Endodermal cell (in vitro differentiated cells): ENCODE data around the gene ACSL3. TPM values are rescaled to one million over a fixed set of nuclear protein-coding genes. Genes with fewer than 3 reads are reported as not detected.

ENCODE experiments used
- DNase-seq: peaks from one replicate; pipeline ENCODE4 v3.0.0-alpha.2; 2017
- H3K27ac ChIP-seq: 2 replicates; pipeline ENCODE4 v1.5.1; 2013; ENCODE audit warnings: mild to moderate bottlenecking, low read depth, low read length, moderate library complexity
- H3K27me3 ChIP-seq: 2 replicates; pipeline ENCODE4 v1.6.1; 2013; ENCODE audit warnings: mild to moderate bottlenecking, low read length, moderate library complexity; ENCODE audit not compliant: insufficient read depth, control insufficient read depth, poor library complexity, severe bottlenecking
- H3K36me3 ChIP-seq: 2 replicates; pipeline ENCODE4 v1.7.0; 2013; ENCODE audit warnings: mild to moderate bottlenecking, low read length, moderate library complexity; ENCODE audit not compliant: control insufficient read depth, insufficient read depth
- H3K4me1 ChIP-seq: one replicate; pipeline ENCODE4 v1.7.0; 2013; ENCODE audit warnings: low read length; ENCODE audit not compliant: control insufficient read depth, insufficient read depth
- H3K4me3 ChIP-seq: 2 replicates; pipeline ENCODE4 v1.5.1; 2013; ENCODE audit warnings: mild to moderate bottlenecking, low read length, moderate library complexity
- H3K9ac ChIP-seq: 2 replicates; pipeline ENCODE4 v1.6.1; 2013; ENCODE audit warnings: mild to moderate bottlenecking, low read length, moderate library complexity; ENCODE audit not compliant: poor library complexity, severe bottlenecking; ENCODE audit errors: extremely low read depth
- H3K9me3 ChIP-seq: 2 replicates; pipeline ENCODE4 v1.6.1; 2013; ENCODE audit warnings: mild to moderate bottlenecking, low read length, moderate library complexity; ENCODE audit not compliant: control insufficient read depth
- H3K27ac Mint-ChIP-seq: 2 replicates; pipeline ENCODE4 v1.8.0; 2020; ENCODE audit warnings: mixed read lengths
- H3K27me3 Mint-ChIP-seq: 2 replicates; pipeline ENCODE4 v1.8.0; 2021; ENCODE audit warnings: mild to moderate bottlenecking, mixed read lengths; ENCODE audit not compliant: insufficient read depth
- H3K36me3 Mint-ChIP-seq: 2 replicates; pipeline ENCODE4 v1.8.0; 2020; ENCODE audit warnings: low read depth, mixed read lengths
- H3K4me1 Mint-ChIP-seq: 2 replicates; pipeline ENCODE4 v1.8.0; 2020; ENCODE audit warnings: mixed read lengths
- H3K4me3 Mint-ChIP-seq: 2 replicates; pipeline ENCODE4 v1.8.0; 2020; ENCODE audit warnings: mild to moderate bottlenecking, moderate library complexity, mixed read lengths
- H3K9me3 Mint-ChIP-seq: 2 replicates; pipeline ENCODE4 v1.8.0; 2020; ENCODE audit warnings: mild to moderate bottlenecking, mixed read lengths
- CTCF ChIP-seq: fragments of 200-600 bp; sonication (generic); conservative IDR thresholded peaks from 2 replicates; pipeline ENCODE4 v1.5.0; 2021; ENCODE audit warnings: antibody characterized with exemption, mild to moderate bottlenecking
- WGBS, 2 experiments: methylation state at CpG; one replicate each; pipeline versions ENCODE4 v1.1.5 to v1.1.7; 2013; ENCODE audit warnings: missing lambda C conversion rate in 2 of 2, mixed read lengths in 1 of 2; ENCODE audit not compliant: insufficient coverage in 1 of 2, insufficient read length in 1 of 2; 5-methylcytosine and 5-hydroxymethylcytosine counted together
- total RNA-seq, 2 donors: library from RNA; stranded (reverse); fragmentation: NEBNext Ultra II Directional in 1 of 2; extraction: Animal tissue kit (Norgen Biotek cat#: 25700) in 1 of 2; gene quantifications; 2 replicates in 1 of 2; 3 replicates in 1 of 2; pipeline ENCODE4 v1.2.1, GENCODE V29; 2021

Gene ACSL3
- total RNA-seq, 2 donors from 2014 or later: 65.2 to 65.7 TPM

DNA sequence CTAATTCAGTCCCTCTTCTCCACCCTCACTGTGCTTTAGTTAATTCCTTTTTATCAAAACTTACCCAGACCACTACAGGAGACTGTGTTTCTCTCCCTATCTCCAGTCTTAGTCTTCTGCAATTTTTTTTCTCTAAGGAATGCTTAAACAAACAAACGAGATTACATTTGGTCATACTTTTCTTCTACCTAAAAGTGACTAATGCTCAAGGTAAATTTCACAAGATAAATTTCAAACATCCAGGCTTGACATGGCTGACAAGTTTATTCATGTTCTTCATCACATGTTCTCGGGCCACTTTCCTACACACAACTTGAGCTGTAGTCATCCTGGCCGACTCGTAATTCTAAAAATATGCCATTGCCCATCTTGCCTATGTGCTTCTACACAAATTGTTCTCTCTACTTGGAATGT, 23.2 kb upstream of the ACSL3 start:
- no peaks in the 10 kb centered on the region for H3K9me3 ChIP-seq
- no peaks in the 10 kb centered on the region for H3K4me1 ChIP-seq
- H3K36me3 ChIP-seq: no peaks in the 10 kb centered on the region
- H3K4me3 ChIP-seq: no peak overlapping the region
- Mint-ChIP-seq H3K27ac (no peak overlapping the region), H3K27me3 (no peaks in the 10 kb centered on the region), H3K36me3 (no peaks in the 10 kb centered on the region), H3K4me1 (peaks cover 3% of the 10 kb centered on the region), H3K9me3 (no peaks in the 10 kb centered on the region), H3K4me3 (no peak overlapping the region)
- H3K27me3 ChIP-seq: peaks cover 5% of the 10 kb centered on the region
- no peak for TF ChIP-seq CTCF
- no peak for DNase-seq
- WGBS, 2 experiments: 75 to 81% methylated on average over 4 of the region's 4 CpGs
- no peak overlapping the region for H3K27ac ChIP-seq
- H3K9ac ChIP-seq: no peak overlapping the region

DNA sequence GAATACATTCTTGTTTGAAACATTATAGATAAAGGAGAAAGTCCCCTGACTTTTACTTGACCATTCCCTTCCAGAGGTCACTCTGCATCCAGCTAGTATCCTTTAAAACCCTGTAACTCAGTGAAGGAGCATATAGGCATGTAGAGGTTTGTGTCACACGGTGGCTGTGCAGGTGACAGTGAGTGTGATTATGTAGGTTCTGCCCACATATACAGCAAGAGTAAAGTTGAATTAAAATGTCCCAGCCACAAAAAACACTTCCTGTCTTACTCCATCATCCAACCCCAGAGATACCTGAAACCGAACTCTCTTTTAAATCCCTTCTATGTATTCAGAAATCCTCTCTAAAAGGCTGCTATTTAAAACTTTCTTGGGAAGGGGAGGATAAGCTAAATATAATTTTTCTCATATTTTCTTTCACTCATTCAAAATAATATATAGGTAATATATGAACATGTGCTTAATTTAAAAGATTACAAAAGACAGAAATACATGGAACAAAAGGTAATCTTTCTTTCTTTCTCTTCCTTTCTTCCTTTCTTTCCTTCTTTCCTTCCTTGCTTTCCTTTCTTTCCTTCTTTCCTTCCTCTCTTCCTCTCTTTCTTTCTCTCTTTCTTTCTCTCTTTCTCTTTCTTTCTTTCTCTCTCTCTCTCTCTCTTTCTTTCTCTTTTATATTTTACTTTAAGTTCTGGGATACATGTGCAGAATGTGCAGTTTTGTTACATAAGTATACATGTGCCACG, 20.6 kb upstream of the ACSL3 start:
- DNase-seq: no peak
- H3K27ac ChIP-seq: no peak overlapping the region
- peaks cover 5% of the 10 kb centered on the region for H3K27me3 ChIP-seq
- H3K36me3 ChIP-seq: no peaks in the 10 kb centered on the region
- no peaks in the 10 kb centered on the region for H3K4me1 ChIP-seq
- no peak overlapping the region for H3K4me3 ChIP-seq
- no peak overlapping the region for H3K9ac ChIP-seq
- Mint-ChIP-seq H3K27ac (no peak overlapping the region), H3K4me1 (peaks cover 3% of the 10 kb centered on the region), H3K36me3 (no peaks in the 10 kb centered on the region), H3K4me3 (no peak overlapping the region), H3K27me3 (no peaks in the 10 kb centered on the region), H3K9me3 (no peaks in the 10 kb centered on the region)
- TF ChIP-seq CTCF: no peak
- WGBS, 2 experiments: 100% methylated on average over 3 of the region's 3 CpGs; no CpG with 5 or more reads in 1 of the 2 experiments
- H3K9me3 ChIP-seq: no peaks in the 10 kb centered on the region

DNA sequence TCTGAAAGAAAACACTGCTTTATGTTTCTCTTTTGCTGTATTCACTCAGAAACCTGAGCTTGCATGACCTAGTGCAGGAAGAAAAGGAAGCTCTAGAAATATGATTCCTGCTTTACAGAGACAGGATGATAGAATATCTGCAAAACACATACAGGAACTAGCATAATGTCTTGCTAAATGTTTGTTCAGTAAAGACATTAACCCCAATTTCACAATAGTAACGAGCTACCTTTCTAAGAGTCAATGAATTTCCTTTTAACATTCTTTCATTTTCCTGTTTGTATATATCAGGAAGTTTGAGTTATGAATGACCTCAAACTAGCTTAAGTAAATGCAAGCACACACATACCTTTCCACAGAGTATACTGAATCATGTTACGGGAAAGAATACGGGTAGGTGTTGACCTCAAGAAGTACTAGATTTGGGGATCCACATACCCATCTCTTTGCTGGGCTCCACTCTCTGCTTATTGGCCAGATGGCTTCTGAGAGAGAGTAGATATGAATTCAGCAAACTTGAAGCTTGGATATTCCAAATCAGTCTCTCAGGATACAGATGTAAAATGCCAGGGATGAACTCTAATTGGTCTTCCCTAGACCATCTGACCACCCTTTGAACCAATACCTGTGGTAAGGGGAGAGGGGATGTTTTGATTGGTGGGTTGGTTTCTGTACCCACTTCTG, 18.2 kb upstream of the ACSL3 start:
- no peaks in the 10 kb centered on the region for H3K9me3 Mint-ChIP-seq
- Histone ChIP-seq H3K4me1 (no peaks in the 10 kb centered on the region), H3K36me3 (no peaks in the 10 kb centered on the region), H3K27ac (no peak overlapping the region), H3K27me3 (peaks cover 5% of the 10 kb centered on the region), H3K9ac (no peak overlapping the region), H3K4me3 (no peak overlapping the region), H3K9me3 (no peaks in the 10 kb centered on the region)
- no peak overlapping the region for H3K4me3 Mint-ChIP-seq
- TF ChIP-seq CTCF: no peak
- DNase-seq: no peak
- no peak overlapping the region for H3K27ac Mint-ChIP-seq
- 90 to 100% methylated on average over 1 to 3 of the region's 3 CpGs for WGBS, 2 experiments
- H3K27me3 Mint-ChIP-seq: no peaks in the 10 kb centered on the region
- H3K36me3 Mint-ChIP-seq: no peaks in the 10 kb centered on the region
- H3K4me1 Mint-ChIP-seq: peaks cover under 1% of the 10 kb centered on the region
